NCI-H1092 treated with DMSO at 0.1 percent for 48 hours (cell line): ENCODE data around the gene CPXM1.
"Not testable (repeated sequence)": the region's sequence is repeated elsewhere in the genome, so short reads cannot be mapped to it uniquely, and the experiment has no call there.

Experiments used
- DNase-seq: peaks from one replicate; lab custom pipeline; 2025; lab: John Stamatoyannopoulos, UW

CPXM1 gene

DNA sequence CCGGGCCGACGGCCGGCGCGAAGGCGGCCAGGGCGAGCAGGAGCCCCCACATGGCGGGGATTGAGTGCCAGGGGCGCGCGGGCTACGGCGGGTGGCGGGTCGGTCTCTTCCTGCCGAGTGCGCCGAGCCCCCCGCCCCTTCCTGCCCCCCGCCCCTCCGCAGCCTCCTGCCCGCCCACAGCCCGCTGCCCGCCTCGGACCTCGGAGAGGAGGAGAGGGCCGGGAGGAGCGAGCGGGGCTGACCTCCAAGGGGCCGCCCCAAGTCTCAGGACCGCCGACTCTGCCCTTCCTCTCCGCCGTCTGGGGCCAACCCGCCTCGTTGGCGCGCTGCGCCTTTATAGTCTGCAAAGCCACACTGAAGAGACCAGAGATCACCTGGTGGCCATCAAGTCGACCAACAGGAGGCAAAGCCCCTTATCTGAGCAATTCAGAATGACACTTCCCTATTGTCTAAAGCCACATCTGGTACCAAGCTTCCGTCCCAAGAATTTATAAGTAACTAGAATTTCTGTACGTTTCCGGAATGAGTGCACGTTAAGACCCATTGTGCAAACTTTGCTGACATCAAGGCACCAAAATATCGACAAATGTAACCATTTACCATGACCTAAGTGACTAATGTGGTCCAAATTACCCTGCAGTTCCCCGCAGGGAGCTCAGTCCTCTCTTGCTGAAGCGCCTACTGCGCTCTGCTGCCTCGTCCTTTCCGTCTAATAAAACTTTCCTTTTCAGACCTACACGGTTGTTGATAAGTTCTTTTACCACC lies at the start of gene CPXM1:
CPXM1 (minus strand) TSS at position 107 of the 765 bp plus-strand sequence; CDS start at position 52, 55 bp downstream.
- no peak for DNase-seq

GRCh38 chr20:2849529-2849928 lies 49.1 kb upstream of the CPXM1 start:
- DNase-seq: no peak

DNA sequence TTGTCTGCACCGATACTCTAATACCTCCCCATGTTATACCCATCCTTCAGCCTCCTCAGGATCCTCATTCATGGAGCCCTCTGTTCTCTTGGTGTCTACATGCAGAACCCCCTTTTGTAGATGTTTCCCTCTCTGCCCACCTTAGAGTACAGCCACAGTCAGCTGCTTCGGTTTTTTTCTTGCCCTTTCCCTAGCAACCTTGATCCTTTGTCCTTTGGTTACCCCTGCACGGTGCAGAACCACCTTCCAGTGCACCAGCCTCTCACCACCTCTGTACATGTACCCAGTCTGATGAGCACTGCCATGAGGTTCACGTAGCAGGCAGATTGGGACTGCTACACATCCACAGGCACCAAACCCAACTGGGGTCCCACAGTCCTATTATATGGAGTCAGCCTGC lies 47.4 kb upstream of the CPXM1 start:
- no peak for DNase-seq

DNA sequence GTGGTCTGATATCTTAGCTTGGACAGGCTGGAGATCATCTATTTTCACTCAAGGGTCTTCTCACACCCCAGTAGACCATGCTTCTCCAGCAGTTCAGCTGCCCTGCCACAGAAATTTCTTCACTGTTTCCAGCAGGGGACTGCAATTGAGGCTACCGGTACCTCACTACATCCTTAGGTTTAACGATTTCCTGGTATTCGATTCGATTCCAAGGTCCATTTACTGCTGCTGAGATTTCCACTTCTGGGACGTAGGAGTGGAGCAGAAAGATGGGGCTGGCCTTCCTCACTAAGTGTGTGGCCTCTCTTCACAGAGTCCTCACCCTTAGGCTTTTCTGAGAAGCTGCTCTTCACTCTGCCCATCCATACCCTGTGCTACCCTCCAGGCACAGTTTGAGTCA lies 46.3 kb upstream of the CPXM1 start:
- DNase-seq: no peak

DNA sequence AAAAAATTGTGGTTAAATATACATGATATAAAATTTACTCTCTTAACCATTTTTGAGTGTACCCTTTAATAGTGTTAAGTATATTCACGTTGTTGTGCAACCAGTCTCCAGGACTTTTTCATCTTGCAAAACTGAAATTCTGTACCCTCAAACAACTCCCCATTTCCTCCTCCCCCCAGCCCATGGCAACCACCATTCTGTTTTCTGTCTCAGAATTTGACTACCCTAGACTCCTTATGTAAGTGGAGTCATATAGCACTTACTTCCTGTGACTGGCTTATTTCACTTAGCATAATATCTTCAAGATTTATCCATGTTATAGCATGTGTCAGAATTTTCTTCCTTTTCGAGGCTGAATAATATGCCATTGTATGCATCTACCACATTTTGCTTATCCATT lies 45.2 kb upstream of the CPXM1 start:
- DNase-seq: no peak

GRCh38 chr20:2840967-2841531 lies 40.6 kb upstream of the CPXM1 start:
- peak; percentile 16 for DNase-seq

GRCh38 chr20:2840138-2840966 lies 39.9 kb upstream of the CPXM1 start, which contains the start of the genes PCED1A and VPS16:
Gene PCED1A (minus strand): TSS chr20:2840655. CDS start chr20:2839912, 743 bp downstream.
Gene VPS16 (plus strand): TSS chr20:2840745. CDS start chr20:2840775, 30 bp downstream.
- peak; percentile 86 for DNase-seq

DNA sequence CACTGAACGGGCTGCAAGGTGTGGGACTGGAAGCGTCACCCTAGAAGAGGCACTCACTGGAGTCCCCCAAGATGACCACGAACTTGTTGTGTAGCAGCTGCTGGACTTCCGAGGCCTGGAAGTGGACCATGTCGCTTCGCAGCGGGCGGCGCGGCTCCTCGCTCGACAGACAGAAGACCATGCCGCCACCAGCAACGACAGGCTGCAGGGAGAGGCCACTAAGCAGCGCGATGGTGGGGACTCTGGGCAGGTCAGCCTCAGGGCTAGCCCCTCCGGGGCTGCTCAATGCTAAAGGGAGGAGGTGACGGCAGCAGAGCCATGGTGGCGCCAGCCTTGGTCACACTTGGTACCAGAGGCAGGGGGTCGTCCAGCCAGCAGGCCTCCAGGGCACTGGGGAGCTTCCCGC lies 39.3 kb upstream of the CPXM1 start:
- no peak for DNase-seq

- DNase-seq: no peak
Measured at GRCh38 chr20:2838847-2839671, 38.6 kb upstream of the CPXM1 start.

GRCh38 chr20:2838170-2838797 lies 37.9 kb upstream of the CPXM1 start:
- DNase-seq: no peak

- no peak for DNase-seq
Measured at GRCh38 chr20:2837221-2837960, 37.0 kb upstream of the CPXM1 start.

GRCh38 chr20:2836035-2836434 lies 35.6 kb upstream of the CPXM1 start:
- no peak for DNase-seq

- no peak for DNase-seq
Measured at GRCh38 chr20:2835331-2835796, 34.9 kb upstream of the CPXM1 start.

GRCh38 chr20:2834401-2835110 lies 34.1 kb upstream of the CPXM1 start:
- no peak for DNase-seq

GRCh38 chr20:2833761-2834160 lies 33.3 kb upstream of the CPXM1 start:
- DNase-seq: no peak

GRCh38 chr20:2831206-2831605 lies 30.8 kb upstream of the CPXM1 start:
- not testable (repeated sequence) for DNase-seq

DNA sequence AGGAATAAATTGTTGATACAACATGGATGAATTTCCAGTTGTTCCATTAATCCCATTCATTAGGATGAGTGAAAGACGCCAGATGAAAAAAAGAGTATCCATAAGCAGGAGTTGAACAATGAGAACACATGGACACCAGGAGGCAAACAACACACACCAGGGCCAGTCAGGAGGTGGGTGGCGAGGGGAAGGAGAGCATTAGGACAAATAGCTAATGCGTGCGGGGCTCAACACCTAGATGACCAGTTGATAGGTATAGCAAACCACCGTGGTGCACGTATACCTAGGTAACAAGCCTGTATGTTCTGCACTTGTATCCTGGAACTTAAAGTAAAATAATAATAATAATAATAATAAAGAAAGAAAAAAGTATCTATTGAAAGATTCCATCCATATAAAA lies 28.9 kb upstream of the CPXM1 start:
- DNase-seq: no peak

DNA sequence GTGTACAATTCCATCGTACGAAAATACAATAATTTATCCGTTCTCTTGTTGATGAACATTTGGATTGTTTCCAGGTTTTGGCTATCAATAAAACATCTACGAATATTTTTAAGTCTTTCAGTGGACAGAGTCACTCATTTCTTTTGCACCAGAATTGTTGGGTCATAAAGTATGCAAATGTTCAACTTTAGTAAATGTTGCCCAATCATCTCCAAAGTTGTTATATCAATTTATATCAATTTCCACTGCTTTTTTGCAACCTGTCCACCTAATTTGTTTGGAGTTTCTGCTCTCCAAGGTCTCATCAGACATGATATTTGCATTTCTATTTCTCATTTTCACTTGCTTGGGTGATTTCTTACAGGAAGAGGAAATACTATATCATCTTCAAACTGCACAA lies 26.2 kb upstream of the CPXM1 start:
- DNase-seq: no peak

DNA sequence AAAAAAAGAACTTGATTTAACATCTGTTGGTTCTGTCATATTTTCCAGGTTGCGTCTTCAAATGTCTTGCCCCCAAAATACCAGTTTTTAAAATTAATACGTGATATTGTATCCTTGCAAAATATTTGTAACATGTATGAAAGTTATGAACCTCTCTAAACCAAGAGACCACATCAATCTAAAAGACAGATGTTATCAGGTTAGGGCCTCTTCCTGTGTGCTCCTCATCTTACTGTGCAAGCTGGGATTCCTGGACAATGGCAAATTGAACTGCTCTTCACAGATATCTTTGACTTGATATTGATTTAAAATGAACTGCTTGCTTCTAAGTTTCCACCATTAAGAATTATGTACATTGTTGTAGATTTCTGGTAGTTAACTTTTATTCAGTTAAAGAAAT lies 25.3 kb upstream of the CPXM1 start:
- DNase-seq: no peak

GRCh38 chr20:2822073-2822472 lies 21.6 kb upstream of the CPXM1 start:
- no peak for DNase-seq
